GM19238 (cell line): ENCODE results near the gene RNGTT.

Experiments
- DNase-seq: peaks from one replicate; pipeline ENCODE4 v3.0.0; 2011; ENCODE audit warnings: low spot score; ENCODE audit not compliant: insufficient read length

RNGTT gene

GRCh38 chr6:88609983-88610382, 353.4 kb downstream of the RNGTT start:
- DNase-seq = no peak

GRCh38 chr6:88605271-88605670, 358.1 kb downstream of the RNGTT start:
- no peak for DNase-seq

- no peak for DNase-seq
These were observed 363.8 kb downstream of the RNGTT start for GRCh38 chr6:88599571-88599970.

- DNase-seq = no peak
These were observed 366.6 kb downstream of the RNGTT start for GRCh38 chr6:88596801-88597200.

GRCh38 chr6:88588938-88589337, 374.5 kb downstream of the RNGTT start:
- DNase-seq = no peak

GRCh38 chr6:88587150-88587520, 376.3 kb downstream of the RNGTT start:
- DNase-seq = no peak

GRCh38 chr6:88586371-88587149, 376.9 kb downstream of the RNGTT start:
- DNase-seq = no peak

GRCh38 chr6:88585276-88585692, 378.1 kb downstream of the RNGTT start:
- no peak for DNase-seq

- no peak for DNase-seq
These were observed 378.7 kb downstream of the RNGTT start for GRCh38 chr6:88584581-88585275.

GRCh38 chr6:88577461-88577860, 386.0 kb downstream of the RNGTT start:
- DNase-seq = no peak

- no peak for DNase-seq
These were observed 387.9 kb downstream of the RNGTT start for GRCh38 chr6:88575536-88575935.

GRCh38 chr6:88574651-88575050, 388.8 kb downstream of the RNGTT start:
- no peak for DNase-seq

- no peak for DNase-seq
These were observed 389.4 kb downstream of the RNGTT start for GRCh38 chr6:88574031-88574430.

GRCh38 chr6:88573561-88573960, 389.9 kb downstream of the RNGTT start:
- no peak for DNase-seq

- no peak for DNase-seq
These were observed 390.8 kb downstream of the RNGTT start for GRCh38 chr6:88572449-88573139.

GRCh38 chr6:88569959-88570358, 393.5 kb downstream of the RNGTT start:
- no peak for DNase-seq

GRCh38 chr6:88567696-88568095, 395.7 kb downstream of the RNGTT start:
- no peak for DNase-seq

- DNase-seq = no peak
These were observed 396.5 kb downstream of the RNGTT start for GRCh38 chr6:88566746-88567534.

GRCh38 chr6:88565836-88566235, 397.6 kb downstream of the RNGTT start:
- no peak for DNase-seq

- DNase-seq = no peak
These were observed 398.0 kb downstream of the RNGTT start for GRCh38 chr6:88565409-88565811.

GRCh38 chr6:88563277-88563625, 400.2 kb downstream of the RNGTT start:
- no peak for DNase-seq
